ENCODE data around the gene CDH2. TPM values are rescaled to one million over a fixed set of nuclear protein-coding genes. Genes with fewer than 3 reads are reported as not detected.
"Not testable (repeated sequence)": the region's sequence is repeated elsewhere in the genome, so short reads cannot be mapped to it uniquely, and the experiment has no call there.

Gene CDH2
- total RNA-seq, 4 donors from 2014 or later = 0.47 to 1.7 (median 1.1) TPM; not detected in 1

- no peak overlapping the region for H3K27ac ChIP-seq
- no peaks in the 10 kb centered on the region for H3K27me3 ChIP-seq
- H3K9me3 ChIP-seq = no peaks in the 10 kb centered on the region
- WGBS = 35% methylated on average over 3 of the region's 3 CpGs
- no peaks in the 10 kb centered on the region for H3K36me3 ChIP-seq
- H3K4me3 ChIP-seq = no peak overlapping the region
- no peak for DNase-seq (ENCODE audit: low spot score in 2 of 2)
- no peaks in the 10 kb centered on the region for H3K4me1 ChIP-seq
- TF ChIP-seq POLR2A (IDR thresholded peaks at IDR 0.05) = no peak
- no peak for TF ChIP-seq EP300 (IDR thresholded peaks at IDR 0.05)
- no peak for TF ChIP-seq CTCF (IDR thresholded peaks at IDR 0.05)
- TF ChIP-seq POLR2AphosphoS5 (IDR thresholded peaks at IDR 0.05) = no peak
Measured at GRCh38 chr18:27931535-27931934, 245.4 kb downstream of the CDH2 start.

GRCh38 chr18:27922780-27923179, 254.2 kb downstream of the CDH2 start:
- no peaks in the 10 kb centered on the region for H3K4me1 ChIP-seq
- DNase-seq (ENCODE audit: low spot score in 2 of 2) = no peak
- no peaks in the 10 kb centered on the region for H3K9me3 ChIP-seq
- H3K27me3 ChIP-seq = no peaks in the 10 kb centered on the region
- no peak overlapping the region for H3K27ac ChIP-seq
- no peak overlapping the region for H3K4me3 ChIP-seq
- WGBS = 44% methylated on average over 5 of the region's 5 CpGs
- TF ChIP-seq POLR2A (IDR thresholded peaks at IDR 0.05) (no peak), EP300 (IDR thresholded peaks at IDR 0.05) (no peak), POLR2AphosphoS5 (IDR thresholded peaks at IDR 0.05) (no peak), CTCF (IDR thresholded peaks at IDR 0.05) (no peak)
- H3K36me3 ChIP-seq = no peaks in the 10 kb centered on the region

- Histone ChIP-seq H3K27ac (no peak overlapping the region), H3K4me1 (no peaks in the 10 kb centered on the region), H3K27me3 (no peaks in the 10 kb centered on the region), H3K9me3 (no peaks in the 10 kb centered on the region), H3K36me3 (no peaks in the 10 kb centered on the region), H3K4me3 (no peak overlapping the region)
- 50% methylated on average over 18 of the region's 18 CpGs for whole genome bisulfite sequencing
- TF ChIP-seq POLR2AphosphoS5 (IDR thresholded peaks at IDR 0.05) (no peak), EP300 (IDR thresholded peaks at IDR 0.05) (no peak), POLR2A (IDR thresholded peaks at IDR 0.05) (no peak), CTCF (IDR thresholded peaks at IDR 0.05) (no peak)
- DNase-seq (ENCODE audit: low spot score in 2 of 2) = no peak
Measured at GRCh38 chr18:27921904-27922751, 254.8 kb downstream of the CDH2 start.

GRCh38 chr18:27921392-27921791, 255.5 kb downstream of the CDH2 start:
- no peak for DNase-seq (ENCODE audit: low spot score in 2 of 2)
- WGBS = 61% methylated on average over 8 of the region's 8 CpGs
- Histone ChIP-seq H3K4me3 (no peak overlapping the region), H3K4me1 (no peaks in the 10 kb centered on the region), H3K27me3 (no peaks in the 10 kb centered on the region), H3K27ac (no peak overlapping the region), H3K9me3 (no peaks in the 10 kb centered on the region), H3K36me3 (no peaks in the 10 kb centered on the region)
- TF ChIP-seq POLR2AphosphoS5 (IDR thresholded peaks at IDR 0.05) (no peak), CTCF (IDR thresholded peaks at IDR 0.05) (no peak), EP300 (IDR thresholded peaks at IDR 0.05) (no peak), POLR2A (IDR thresholded peaks at IDR 0.05) (no peak)

GRCh38 chr18:27920836-27921235, 256.1 kb downstream of the CDH2 start:
- H3K4me1 ChIP-seq = no peaks in the 10 kb centered on the region
- no peaks in the 10 kb centered on the region for H3K27me3 ChIP-seq
- H3K27ac ChIP-seq = no peak overlapping the region
- no peak overlapping the region for H3K4me3 ChIP-seq
- H3K9me3 ChIP-seq = no peaks in the 10 kb centered on the region
- no peak for DNase-seq (ENCODE audit: low spot score in 2 of 2)
- no peak for TF ChIP-seq CTCF (IDR thresholded peaks at IDR 0.05)
- no peak for TF ChIP-seq POLR2AphosphoS5 (IDR thresholded peaks at IDR 0.05)
- TF ChIP-seq POLR2A (IDR thresholded peaks at IDR 0.05) = no peak
- 93% methylated on average over 3 of the region's 3 CpGs for WGBS
- no peaks in the 10 kb centered on the region for H3K36me3 ChIP-seq

- H3K36me3 ChIP-seq; H3K27me3 ChIP-seq; H3K4me1 ChIP-seq; H3K4me3 ChIP-seq; DNase-seq (ENCODE audit: low spot score in 2 of 2); H3K9me3 ChIP-seq; H3K27ac ChIP-seq: not testable (repeated sequence)
- 89% methylated on average over 2 of the region's 2 CpGs for WGBS
Measured at GRCh38 chr18:27906189-27906588, 270.7 kb downstream of the CDH2 start.

All from suprapubic skin (tissue), 4 donors.